Stimulated activated CD8-positive, alpha-beta memory T cell treated with anti-CD3 and anti-CD28 coated beads, Interleukin-12 subunit alpha, Interleukin-12 subunit beta, amount 100 ng/mL, for 4 hours (primary cell): ENCODE results near the gene SMARCD2.
"Not testable (repeated sequence)": the region's sequence is repeated elsewhere in the genome, so short reads cannot be mapped to it uniquely, and the experiment has no call there.

Experiments used
- DNase-seq: peaks from one replicate; pipeline ENCODE4 v3.0.0-alpha.2; 2020; ENCODE audit warnings: low read depth

The SMARCD2 gene

GRCh38 chr17:63842540-63843386 is at the start of gene SMARCD2:
SMARCD2 (minus strand) TSS chr17:63842685; CDS start chr17:63842674, 11 bp downstream.
- DNase-seq, result peak; percentile 99

DNA sequence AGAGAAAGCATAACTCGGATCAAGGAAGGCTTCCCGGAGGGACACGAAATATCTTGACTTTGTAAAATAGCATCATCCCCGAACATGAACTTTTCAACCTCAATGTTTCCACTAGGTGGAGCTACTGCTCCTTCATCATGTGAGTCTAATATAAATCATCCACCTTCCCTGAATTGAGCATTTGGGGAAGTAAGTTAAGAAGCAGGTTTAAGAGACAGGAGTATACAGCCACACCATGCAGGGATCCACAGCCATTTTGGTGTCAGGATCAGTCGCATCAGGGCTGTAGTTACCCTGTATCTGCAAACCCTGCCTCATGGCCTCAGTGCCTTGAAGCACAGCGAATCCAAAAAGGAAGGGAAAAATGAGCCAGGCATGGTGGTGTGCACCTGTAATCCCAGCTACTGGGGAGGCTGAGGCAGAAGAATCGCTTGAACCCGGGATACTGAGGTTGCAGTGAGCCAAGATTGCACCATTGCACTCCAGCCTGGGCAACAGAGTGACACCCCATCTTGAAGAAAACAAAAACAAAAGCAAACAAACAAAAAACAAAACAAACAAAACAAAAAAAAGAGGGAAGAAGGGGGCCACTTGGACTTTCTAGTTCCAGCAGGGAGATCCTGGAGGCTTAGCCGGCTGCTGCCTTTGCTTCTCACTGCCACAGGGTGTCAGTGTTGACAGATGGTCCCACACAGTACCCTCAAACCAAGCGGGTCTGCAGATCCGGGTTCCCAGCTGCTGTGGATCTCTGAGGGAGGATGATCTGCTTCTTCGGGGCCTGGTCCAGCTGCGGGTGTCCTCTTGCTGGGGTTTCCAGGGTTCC is 46.8 kb upstream of the SMARCD2 start:
- not testable (repeated sequence) for DNase-seq

DNA sequence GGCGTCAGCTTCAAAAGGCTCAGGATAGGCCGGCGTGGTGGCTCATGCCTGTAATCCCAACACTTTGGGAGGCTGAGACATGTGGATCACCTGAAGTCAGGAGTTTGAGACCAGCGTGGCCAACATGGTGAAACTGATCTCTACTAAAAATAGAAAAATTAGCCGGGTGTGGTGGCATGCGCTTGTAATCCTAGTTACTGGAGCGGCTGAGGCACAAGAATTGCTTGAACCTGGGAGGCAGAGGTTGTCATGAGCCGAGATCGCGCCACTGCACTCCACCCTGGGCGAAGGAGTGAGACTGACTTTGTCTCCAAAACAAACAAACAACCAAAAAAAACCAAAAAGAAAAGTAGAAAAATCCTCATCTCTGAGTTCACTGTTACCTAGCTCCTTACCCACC is 42.6 kb upstream of the SMARCD2 start:
- not testable (repeated sequence) for DNase-seq

GRCh38 chr17:63882626-63883126 is 40.2 kb upstream of the SMARCD2 start:
- not testable (repeated sequence) for DNase-seq

DNA sequence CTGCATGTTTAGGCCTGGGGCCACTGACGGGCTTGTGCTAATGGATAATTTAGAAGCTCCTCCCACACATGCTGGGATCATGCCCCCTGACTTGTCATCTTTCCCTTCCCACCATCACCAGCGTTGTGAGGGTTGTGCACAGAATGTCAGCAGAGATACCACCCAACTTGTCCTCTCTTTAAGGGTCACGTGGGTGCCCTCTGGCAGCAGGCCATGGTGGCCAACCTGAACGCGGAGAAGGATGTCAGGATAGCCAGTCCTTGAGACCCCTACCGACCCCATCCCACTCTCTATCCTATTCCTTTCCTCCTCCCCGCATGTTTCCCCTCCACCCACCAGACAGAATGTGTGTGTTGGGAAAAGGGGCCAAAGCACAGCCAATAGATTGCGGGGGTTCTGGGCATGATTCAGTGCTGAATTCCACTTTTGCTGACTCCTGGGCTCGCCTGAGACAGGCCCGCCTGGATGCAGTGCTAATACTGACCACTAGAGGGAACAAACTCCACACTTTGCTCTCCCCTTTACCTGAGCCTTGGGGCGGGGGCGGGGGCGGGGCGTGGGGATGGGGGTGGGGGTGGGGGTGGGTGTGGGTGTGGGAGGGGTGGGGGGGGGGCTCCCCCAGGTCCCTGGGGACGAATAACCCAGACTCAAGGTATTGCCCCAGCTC is 39.6 kb upstream of the SMARCD2 start, which contains the start of gene GH2:
Gene GH2 (minus strand): TSS at position 10 of the 667 bp plus-strand sequence. CDS start 143 bp downstream, outside the sequence.
- DNase-seq, result no peak

DNA sequence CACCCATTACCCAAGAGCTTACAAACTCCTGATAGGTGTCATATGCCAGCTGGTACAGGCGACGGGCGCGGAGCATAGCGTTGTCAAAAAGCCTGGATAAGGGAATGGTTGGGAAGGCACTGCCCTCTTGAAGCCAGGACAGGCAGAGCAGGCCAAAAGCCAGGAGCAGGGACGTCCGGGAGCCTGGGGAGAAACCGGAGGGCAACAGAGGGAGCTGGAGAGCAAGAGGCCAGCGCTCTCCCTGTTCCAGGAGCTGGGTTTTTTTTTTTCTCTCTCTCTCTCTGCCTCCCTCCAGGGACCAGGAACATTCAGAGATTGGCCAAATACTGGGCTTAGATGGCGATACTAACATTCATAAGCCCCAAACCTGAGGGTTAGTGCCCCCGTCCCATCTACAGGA is 38.9 kb upstream of the SMARCD2 start:
- not testable (repeated sequence) for DNase-seq

- no peak for DNase-seq
These were observed 38.2 kb upstream of the SMARCD2 start for GRCh38 chr17:63880706-63881105.

- DNase-seq, result not testable (repeated sequence)
These were observed 35.9 kb upstream of the SMARCD2 start for GRCh38 chr17:63878413-63878812.

GRCh38 chr17:63874693-63875092 is 32.2 kb upstream of the SMARCD2 start:
- DNase-seq, result not testable (repeated sequence)

GRCh38 chr17:63874061-63874626 is 31.7 kb upstream of the SMARCD2 start:
- not testable (repeated sequence) for DNase-seq

DNA sequence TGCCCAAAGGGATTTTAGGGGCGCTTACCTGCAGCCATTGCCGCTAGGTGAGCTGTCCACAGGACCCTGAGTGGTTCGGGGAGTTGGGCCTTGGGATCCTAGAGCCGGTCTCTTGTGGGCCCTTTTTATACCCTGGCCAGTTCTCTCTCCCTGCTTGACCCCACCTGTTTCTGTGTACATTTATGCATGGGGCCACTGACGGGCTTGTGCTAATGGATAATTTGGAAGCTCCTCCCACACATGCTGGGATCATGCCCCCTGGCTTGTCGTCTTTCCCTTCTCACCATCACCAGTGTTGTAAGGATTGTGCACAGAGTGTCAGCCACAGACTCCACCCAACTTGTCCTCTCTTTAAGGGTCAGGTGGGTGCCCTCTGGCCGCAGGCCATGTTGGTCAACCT is 31.1 kb upstream of the SMARCD2 start, which contains the start of gene CSH2:
Gene CSH2 (minus strand): TSS at position 101 of the 400 bp plus-strand sequence. CDS start 63 bp downstream, at position 38.
- DNase-seq, result not testable (repeated sequence)

GRCh38 chr17:63871646-63872365 is 29.3 kb upstream of the SMARCD2 start:
- DNase-seq, result not testable (repeated sequence)

DNA sequence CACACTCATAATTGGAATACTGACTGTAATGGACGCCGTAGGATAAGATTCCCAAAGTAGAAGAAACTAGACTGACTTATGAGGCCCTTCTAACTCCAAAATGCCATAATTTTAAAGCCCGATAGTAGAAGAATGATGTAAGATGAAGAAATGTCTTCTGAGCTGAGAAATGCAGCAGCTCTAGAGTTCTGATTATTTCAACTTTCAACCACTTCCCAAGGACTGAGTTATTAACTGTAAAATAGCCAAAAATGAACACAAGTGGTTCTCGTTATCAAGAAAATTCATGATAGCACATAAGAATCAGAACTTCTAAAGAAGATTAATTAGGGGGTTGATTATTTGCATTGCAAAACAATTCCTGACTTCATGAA is 27.8 kb upstream of the SMARCD2 start:
- not testable (repeated sequence) for DNase-seq

DNA sequence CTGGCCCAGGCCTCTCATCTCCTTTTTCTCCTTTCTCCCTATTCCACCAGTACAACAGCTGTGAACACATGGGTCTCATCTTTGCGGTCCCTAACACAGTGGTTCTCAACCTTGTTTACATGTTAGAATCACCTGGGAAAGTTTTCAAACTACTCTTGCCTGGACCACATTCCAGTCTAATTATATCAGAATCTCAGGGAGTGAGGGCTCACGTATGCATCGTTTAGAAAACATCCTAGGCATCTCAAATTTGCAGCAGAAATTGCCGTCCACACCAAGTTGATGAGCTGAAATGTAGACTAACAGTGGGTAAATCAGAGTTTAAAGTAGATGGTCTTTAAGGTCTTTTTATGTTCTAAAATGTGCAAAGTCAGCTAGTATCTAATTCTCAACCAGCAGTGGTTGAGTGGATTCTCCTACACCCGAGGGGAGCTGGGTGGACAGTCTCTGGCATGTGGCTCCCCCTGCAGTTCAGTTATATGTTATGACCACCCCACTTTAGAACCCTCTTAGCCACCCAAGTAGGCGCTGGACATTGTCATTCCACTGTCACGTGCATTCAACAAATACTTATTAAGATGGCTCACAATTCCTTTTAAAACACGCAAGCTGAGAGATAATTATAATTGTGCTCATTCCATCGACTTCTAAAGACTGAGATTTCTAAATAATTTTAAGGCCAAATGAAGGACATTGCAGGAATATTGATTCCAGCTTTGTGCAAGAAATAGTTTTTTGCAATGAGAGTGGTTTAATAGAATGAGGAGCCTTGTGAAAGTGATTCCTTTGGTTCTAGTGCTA is 27.2 kb upstream of the SMARCD2 start:
- DNase-seq, result not testable (repeated sequence)

DNA sequence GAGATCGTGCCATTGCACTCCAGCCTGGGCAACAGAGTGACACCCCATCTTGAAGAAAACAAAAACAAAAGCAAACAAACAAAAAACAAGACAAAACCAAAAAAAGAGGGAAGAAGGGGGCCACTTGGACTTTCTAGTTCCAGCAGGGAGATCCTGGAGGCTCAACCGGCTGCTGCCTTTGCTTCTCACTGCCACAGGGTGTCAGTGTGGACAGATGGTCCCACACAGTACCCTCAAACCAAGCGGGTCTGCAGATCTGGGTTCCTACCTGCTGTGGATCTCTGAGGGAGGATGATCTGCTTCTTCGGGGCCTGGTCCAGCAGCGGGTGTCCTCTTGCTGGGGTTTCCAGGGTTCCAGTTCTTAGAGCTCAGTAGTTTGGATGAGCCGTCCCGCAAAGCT is 24.1 kb upstream of the SMARCD2 start:
- DNase-seq, result not testable (repeated sequence)

DNA sequence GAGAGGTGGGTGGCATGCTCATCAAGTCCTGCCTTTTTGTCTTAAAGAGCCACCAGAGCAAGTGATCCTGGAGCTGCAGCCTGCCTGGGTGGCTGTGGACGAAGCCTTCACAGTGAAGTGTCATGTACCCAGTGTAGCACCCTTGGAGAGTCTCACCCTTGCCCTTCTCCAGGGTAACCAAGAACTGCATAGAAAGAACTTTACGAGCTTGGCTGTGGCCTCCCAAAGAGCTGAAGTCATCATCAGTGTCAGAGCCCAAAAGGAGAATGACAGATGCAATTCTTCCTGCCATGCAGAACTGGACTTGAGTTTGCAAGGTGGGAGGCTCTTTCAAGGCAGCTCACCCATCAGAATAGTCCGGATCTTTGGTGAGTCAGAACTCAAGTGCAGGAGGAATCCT is 16.8 kb upstream of the SMARCD2 start:
- DNase-seq, result no peak

- not testable (repeated sequence) for DNase-seq
These were observed 13.9 kb upstream of the SMARCD2 start for GRCh38 chr17:63856425-63856824.

DNA sequence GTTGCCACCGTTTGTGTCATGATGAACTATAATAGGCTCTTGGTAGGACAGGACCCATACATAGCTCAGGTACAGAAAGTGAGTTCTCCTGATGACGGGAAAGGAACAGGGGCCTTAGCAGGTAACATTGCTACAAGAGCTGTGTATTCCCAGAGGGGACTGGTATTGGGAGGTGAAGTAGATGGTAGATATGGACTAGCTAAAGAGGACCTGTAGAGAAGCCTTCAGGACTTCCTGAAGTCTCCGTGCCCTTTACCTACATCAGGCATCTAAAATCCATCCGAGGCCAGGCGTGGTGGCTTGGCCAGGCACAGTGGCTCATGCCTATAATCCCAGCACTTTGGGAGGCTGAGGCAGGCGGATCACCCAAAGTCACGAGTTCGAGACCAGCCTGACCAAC is 12.7 kb upstream of the SMARCD2 start:
- no peak for DNase-seq

DNA sequence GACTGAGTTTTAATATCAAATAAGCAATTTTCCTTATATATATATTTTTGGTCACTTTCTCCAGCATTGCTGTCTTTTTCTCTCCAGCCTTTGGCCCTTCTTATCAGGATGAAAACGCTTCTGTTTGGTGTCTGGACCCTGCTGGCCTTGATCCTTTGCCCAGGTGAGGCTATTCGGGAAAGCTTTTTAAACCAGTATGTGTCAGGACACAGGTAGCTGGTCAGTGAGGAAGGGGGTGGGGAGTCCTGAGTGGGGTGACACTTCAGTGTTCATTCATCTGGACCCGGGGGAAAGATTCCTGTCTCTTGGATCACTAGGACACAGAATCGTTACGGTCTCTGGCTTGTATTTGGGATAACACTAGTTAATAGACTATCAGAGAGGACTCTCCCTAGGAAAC is 12.2 kb upstream of the SMARCD2 start:
- no peak for DNase-seq

- no peak for DNase-seq
These were observed 10.8 kb upstream of the SMARCD2 start for GRCh38 chr17:63853260-63853659.
